Fibroblast of lung (primary cell): ENCODE data around the gene AK1.
"Not testable (repeated sequence)": the region's sequence is repeated elsewhere in the genome, so short reads cannot be mapped to it uniquely, and the experiment has no call there.

ENCODE experiments used
- EZH2 ChIP-seq: IDR thresholded peaks from 2 replicates; pipeline ENCODE4 v1.5.1; 2012; ENCODE audit warnings: low read length, control low read depth, mild to moderate bottlenecking; ENCODE audit errors: missing control alignments
- TF ChIP-seq, protein P1 (sequence below), 2 donors: IDR thresholded peaks in 1 of 2; conservative IDR thresholded peaks in 1 of 2; 1 replicate in 1 of 2; 2 replicates in 1 of 2; pipeline ENCODE4 v1.5.1; 2011 to 2012; ENCODE audit warnings: low read length in 2 of 2, control low read depth in 1 of 2, inconsistent platforms in 1 of 2, low read depth in 1 of 2, mild to moderate bottlenecking in 1 of 2

DNA sequence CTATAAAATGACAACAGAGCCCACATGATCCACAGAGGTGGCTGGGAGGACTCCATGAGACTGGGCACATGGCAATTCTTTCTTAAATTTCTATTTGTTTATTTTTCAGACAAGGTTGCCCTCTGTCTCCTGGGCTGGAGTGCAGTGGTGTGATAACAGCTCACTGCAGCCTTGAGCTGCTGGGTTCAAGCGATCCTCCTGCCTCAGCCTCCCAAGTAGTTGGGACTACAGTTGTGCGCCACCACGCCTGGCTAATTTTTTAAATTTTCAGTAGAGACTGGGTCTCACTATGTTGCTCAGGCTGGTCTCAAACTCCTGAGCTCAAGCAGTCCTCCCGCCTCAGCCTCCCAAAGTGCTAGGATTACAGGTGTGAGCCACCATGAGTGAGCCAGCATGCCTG is 31.9 kb downstream of the AK1 start:
- TF ChIP-seq, protein P1, sequence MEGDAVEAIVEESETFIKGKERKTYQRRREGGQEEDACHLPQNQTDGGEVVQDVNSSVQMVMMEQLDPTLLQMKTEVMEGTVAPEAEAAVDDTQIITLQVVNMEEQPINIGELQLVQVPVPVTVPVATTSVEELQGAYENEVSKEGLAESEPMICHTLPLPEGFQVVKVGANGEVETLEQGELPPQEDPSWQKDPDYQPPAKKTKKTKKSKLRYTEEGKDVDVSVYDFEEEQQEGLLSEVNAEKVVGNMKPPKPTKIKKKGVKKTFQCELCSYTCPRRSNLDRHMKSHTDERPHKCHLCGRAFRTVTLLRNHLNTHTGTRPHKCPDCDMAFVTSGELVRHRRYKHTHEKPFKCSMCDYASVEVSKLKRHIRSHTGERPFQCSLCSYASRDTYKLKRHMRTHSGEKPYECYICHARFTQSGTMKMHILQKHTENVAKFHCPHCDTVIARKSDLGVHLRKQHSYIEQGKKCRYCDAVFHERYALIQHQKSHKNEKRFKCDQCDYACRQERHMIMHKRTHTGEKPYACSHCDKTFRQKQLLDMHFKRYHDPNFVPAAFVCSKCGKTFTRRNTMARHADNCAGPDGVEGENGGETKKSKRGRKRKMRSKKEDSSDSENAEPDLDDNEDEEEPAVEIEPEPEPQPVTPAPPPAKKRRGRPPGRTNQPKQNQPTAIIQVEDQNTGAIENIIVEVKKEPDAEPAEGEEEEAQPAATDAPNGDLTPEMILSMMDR (conservative IDR thresholded peaks at IDR 0.05 in 1 of 2, IDR thresholded peaks at IDR 0.05 in 1 of 2; ENCODE audit: low read depth in 1 of 2, low read length in 2 of 2), result not testable (repeated sequence)
- TF ChIP-seq EZH2, result not testable (repeated sequence)
